Endothelial cell of hepatic sinusoid (primary cell): Measurements from ENCODE around the gene IGFALS.

Experiments used
- in situ Hi-C: cut with HindIII; loops from 2 replicates; pipeline ENCODE4 v1.10.0; 2017; ENCODE audit warnings: low sequenced_read_pairs

The IGFALS gene

GRCh38 chr16:1767116-1767994 lies 26.1 kb downstream of the IGFALS start:
- in situ Hi-C loops: loop anchor here (10.0 kb wide), 1 partner anchor 63 kb away; the partner anchor contains the start of gene MAPK8IP3

- in situ Hi-C loops: loop anchor here (10.0 kb wide), 1 partner anchor 62 kb away; the partner anchor contains the start of gene MAPK8IP3
These were observed 26.8 kb downstream of the IGFALS start for GRCh38 chr16:1766701-1767100.

GRCh38 chr16:1766231-1766630 lies 27.3 kb downstream of the IGFALS start:
- in situ Hi-C loops: loop anchor here (10.0 kb wide), 1 partner anchor 61 kb away; the partner anchor contains the start of gene MAPK8IP3

- in situ Hi-C loops: loop anchor here (10.0 kb wide), 1 partner anchor 61 kb away; the partner anchor contains the start of gene MAPK8IP3
These were observed 27.7 kb downstream of the IGFALS start for GRCh38 chr16:1765826-1766225.

GRCh38 chr16:1764971-1765370 lies 28.5 kb downstream of the IGFALS start:
- in situ Hi-C loops: loop anchor here (10.0 kb wide), 1 partner anchor 60 kb away; the partner anchor contains the start of gene MAPK8IP3

- in situ Hi-C loops: loop anchor here (10.0 kb wide), 1 partner anchor 59 kb away; the partner anchor contains the start of gene MAPK8IP3
These were observed 29.7 kb downstream of the IGFALS start for GRCh38 chr16:1763521-1764511.

GRCh38 chr16:1762879-1763520 lies 30.5 kb downstream of the IGFALS start:
- in situ Hi-C loops: loop anchor here (10.0 kb wide), 1 partner anchor 58 kb away; the partner anchor contains the start of gene MAPK8IP3

- in situ Hi-C loops: loop anchor here (10.0 kb wide), 1 partner anchor 58 kb away; the partner anchor contains the start of gene MAPK8IP3
These were observed 31.2 kb downstream of the IGFALS start for GRCh38 chr16:1762196-1762878.

- in situ Hi-C loops: loop anchor here (10.0 kb wide), 1 partner anchor 57 kb away; the partner anchor contains the start of gene MAPK8IP3
These were observed 31.8 kb downstream of the IGFALS start for GRCh38 chr16:1761751-1762150.

GRCh38 chr16:1760911-1761310 lies 32.6 kb downstream of the IGFALS start:
- in situ Hi-C loops: loop anchor here (10.0 kb wide), 1 partner anchor 56 kb away; the partner anchor contains the start of gene MAPK8IP3

GRCh38 chr16:1759511-1759910 lies 34.0 kb downstream of the IGFALS start:
- in situ Hi-C loops: no loop called here

GRCh38 chr16:1758923-1759322 lies 34.6 kb downstream of the IGFALS start:
- in situ Hi-C loops: no loop called here

- in situ Hi-C loops: no loop called here
These were observed 35.6 kb downstream of the IGFALS start for GRCh38 chr16:1757714-1758461.

- in situ Hi-C loops: no loop called here
These were observed 39.3 kb downstream of the IGFALS start for GRCh38 chr16:1754204-1754603.

- in situ Hi-C loops: no loop called here
These were observed 40.7 kb downstream of the IGFALS start for GRCh38 chr16:1752853-1753252.

- in situ Hi-C loops: no loop called here
These were observed 41.6 kb downstream of the IGFALS start for GRCh38 chr16:1751946-1752345.

GRCh38 chr16:1749152-1750117 lies 44.1 kb downstream of the IGFALS start:
- in situ Hi-C loops: no loop called here

- in situ Hi-C loops: no loop called here
These were observed 45.6 kb downstream of the IGFALS start for GRCh38 chr16:1747934-1748333.
